Activated CD8-positive, alpha-beta memory T cell treated with anti-CD3 and anti-CD28 coated beads, Interleukin-2, amount 10 ng/mL, durations not matched to agents 7 days and 5 days (primary cell): Measurements from ENCODE around the gene ABL1. TPM values are rescaled to one million over a fixed set of nuclear protein-coding genes. Genes with fewer than 3 reads are reported as not detected.

Experiments
- ATAC-seq: fragments of 150-1000 bp; cut with Tn5 transposase; one replicate; pipeline ENCODE4 v1.10.0; 2021; ENCODE audit warnings: moderate library complexity
- CTCF ChIA-PET: fragments of 350-600 bp; sonication (Branson Sonifier 250); formaldehyde crosslinking; loops from one replicate; lab custom pipeline; 2021; ENCODE audit warnings: antibody characterized with exemption; lab: Charles Lee
- DNase-seq: peaks from one replicate; pipeline ENCODE4 v3.0.0-alpha.2; 2020
- H3K27ac Mint-ChIP-seq: one replicate; pipeline ENCODE4 v1.8.0; 2021; ENCODE audit warnings: mild to moderate bottlenecking, mixed read lengths
- H3K27me3 Mint-ChIP-seq: one replicate; pipeline ENCODE4 v1.8.0; 2021; ENCODE audit warnings: mixed read lengths
- H3K36me3 Mint-ChIP-seq: one replicate; pipeline ENCODE4 v1.8.0; 2021; ENCODE audit warnings: mild to moderate bottlenecking, mixed read lengths
- H3K4me1 Mint-ChIP-seq: one replicate; pipeline ENCODE4 v1.8.0; 2021; ENCODE audit warnings: mixed read lengths
- H3K4me3 Mint-ChIP-seq: one replicate; pipeline ENCODE4 v1.8.0; 2021; ENCODE audit warnings: mild to moderate bottlenecking, moderate library complexity, mixed read lengths
- H3K9me3 Mint-ChIP-seq: one replicate; pipeline ENCODE4 v1.8.0; 2022; ENCODE audit warnings: low read depth, mixed read lengths
- total RNA-seq, 2 experiments: library from RNA; stranded (reverse); gene quantifications; one replicate each; pipeline ENCODE4 v1.2.3, GENCODE V29; 2021

Gene ABL1
- total RNA-seq, 2 experiments from 2014 or later = 34.0 to 36.2 TPM

- no peak overlapping the region for H3K4me3 Mint-ChIP-seq
- peaks cover 11% of the 10 kb centered on the region for H3K27me3 Mint-ChIP-seq
- no peak for DNase-seq
- no peaks in the 10 kb centered on the region for H3K36me3 Mint-ChIP-seq
- no peaks in the 10 kb centered on the region for H3K4me1 Mint-ChIP-seq
- no peak for ATAC-seq
- H3K27ac Mint-ChIP-seq = no peak overlapping the region
- no peaks in the 10 kb centered on the region for H3K9me3 Mint-ChIP-seq
- CTCF ChIA-PET = no interaction called here
Observed at GRCh38 chr9:130922893-130923610, 88.0 kb downstream of the ABL1 start.

- ATAC-seq = no peak
- no peak for DNase-seq
- CTCF ChIA-PET = no interaction called here
- Mint-ChIP-seq H3K4me3 (no peak overlapping the region), H3K4me1 (no peaks in the 10 kb centered on the region), H3K36me3 (no peaks in the 10 kb centered on the region), H3K27me3 (peaks cover 11% of the 10 kb centered on the region), H3K27ac (no peak overlapping the region), H3K9me3 (no peaks in the 10 kb centered on the region)
Observed at GRCh38 chr9:130923611-130924447, 88.8 kb downstream of the ABL1 start.

- Mint-ChIP-seq H3K9me3 (no peaks in the 10 kb centered on the region), H3K36me3 (no peaks in the 10 kb centered on the region), H3K4me3 (no peak overlapping the region), H3K27me3 (peaks cover 11% of the 10 kb centered on the region), H3K4me1 (no peaks in the 10 kb centered on the region), H3K27ac (no peak overlapping the region)
- CTCF ChIA-PET = no interaction called here
- ATAC-seq (no peak), DNase-seq (no peak)
Observed at GRCh38 chr9:130924448-130924788, 89.4 kb downstream of the ABL1 start.

- no peak overlapping the region for H3K4me3 Mint-ChIP-seq
- peaks cover 11% of the 10 kb centered on the region for H3K27me3 Mint-ChIP-seq
- CTCF ChIA-PET = no interaction called here
- no peaks in the 10 kb centered on the region for H3K9me3 Mint-ChIP-seq
- no peaks in the 10 kb centered on the region for H3K36me3 Mint-ChIP-seq
- no peaks in the 10 kb centered on the region for H3K4me1 Mint-ChIP-seq
- DNase-seq = no peak
- no peak for ATAC-seq
- H3K27ac Mint-ChIP-seq = no peak overlapping the region
Observed at GRCh38 chr9:130925050-130925678, 90.1 kb downstream of the ABL1 start.

GRCh38 chr9:130927338-130927737, 92.3 kb downstream of the ABL1 start:
- Mint-ChIP-seq H3K27ac (no peak overlapping the region), H3K4me3 (no peak overlapping the region), H3K4me1 (no peaks in the 10 kb centered on the region), H3K27me3 (peaks cover 20% of the 10 kb centered on the region), H3K36me3 (no peaks in the 10 kb centered on the region), H3K9me3 (no peaks in the 10 kb centered on the region)
- DNase-seq (no peak), ATAC-seq (no peak)
- CTCF ChIA-PET = no interaction called here

GRCh38 chr9:130927995-130928900, 93.2 kb downstream of the ABL1 start:
- DNase-seq (no peak), ATAC-seq (no peak)
- H3K27ac Mint-ChIP-seq = no peak overlapping the region
- H3K4me1 Mint-ChIP-seq = no peaks in the 10 kb centered on the region
- H3K27me3 Mint-ChIP-seq = peaks cover 22% of the 10 kb centered on the region
- no peak overlapping the region for H3K4me3 Mint-ChIP-seq
- no peaks in the 10 kb centered on the region for H3K9me3 Mint-ChIP-seq
- H3K36me3 Mint-ChIP-seq = no peaks in the 10 kb centered on the region
- CTCF ChIA-PET = interaction anchor here (1.2 kb wide), 1 partner anchor 17 kb away, joined by 3 read pairs; no protein-coding TSS in a partner anchor

GRCh38 chr9:130929571-130930038, 94.6 kb downstream of the ABL1 start:
- CTCF ChIA-PET = interaction anchor here (0.6 kb wide), 1 partner anchor 799 kb away, joined by 3 read pairs; no protein-coding TSS in a partner anchor
- H3K9me3 Mint-ChIP-seq = no peaks in the 10 kb centered on the region
- ATAC-seq = no peak

GRCh38 chr9:130930132-130930803, 95.2 kb downstream of the ABL1 start:
- ATAC-seq (no peak), DNase-seq (no peak)
- no peaks in the 10 kb centered on the region for H3K9me3 Mint-ChIP-seq
- H3K4me3 Mint-ChIP-seq = no peak overlapping the region
- no peaks in the 10 kb centered on the region for H3K36me3 Mint-ChIP-seq
- CTCF ChIA-PET = interaction anchor here (0.6 kb wide), 1 partner anchor 799 kb away, joined by 3 read pairs; no protein-coding TSS in a partner anchor
- H3K4me1 Mint-ChIP-seq = no peaks in the 10 kb centered on the region
- H3K27ac Mint-ChIP-seq = no peak overlapping the region
- peaks cover 32% of the 10 kb centered on the region for H3K27me3 Mint-ChIP-seq

More at GRCh38 chr9:130929571-130930038, 94.6 kb downstream of the ABL1 start:
- Mint-ChIP-seq H3K4me3 (no peak overlapping the region), H3K27ac (no peak overlapping the region), H3K4me1 (no peaks in the 10 kb centered on the region), H3K36me3 (no peaks in the 10 kb centered on the region), H3K27me3 (peaks cover 25% of the 10 kb centered on the region)
- no peak for DNase-seq

- Mint-ChIP-seq H3K4me1 (no peaks in the 10 kb centered on the region), H3K27me3 (peaks cover 31% of the 10 kb centered on the region), H3K4me3 (no peak overlapping the region), H3K9me3 (no peaks in the 10 kb centered on the region), H3K27ac (no peak overlapping the region), H3K36me3 (no peaks in the 10 kb centered on the region)
- ATAC-seq (no peak), DNase-seq (no peak)
- CTCF ChIA-PET = no interaction called here
Observed at GRCh38 chr9:130930804-130931349, 95.8 kb downstream of the ABL1 start.

GRCh38 chr9:130931508-130932254, 96.6 kb downstream of the ABL1 start:
- DNase-seq (no peak), ATAC-seq (no peak)
- no peaks in the 10 kb centered on the region for H3K36me3 Mint-ChIP-seq
- H3K4me1 Mint-ChIP-seq = no peaks in the 10 kb centered on the region
- no peak overlapping the region for H3K27ac Mint-ChIP-seq
- CTCF ChIA-PET = no interaction called here
- H3K4me3 Mint-ChIP-seq = no peak overlapping the region
- H3K27me3 Mint-ChIP-seq = peaks cover 37% of the 10 kb centered on the region
- no peaks in the 10 kb centered on the region for H3K9me3 Mint-ChIP-seq

GRCh38 chr9:130932255-130933079, 97.4 kb downstream of the ABL1 start:
- Mint-ChIP-seq H3K27ac (no peak overlapping the region), H3K9me3 (no peaks in the 10 kb centered on the region), H3K4me3 (no peak overlapping the region), H3K27me3 (peaks cover 45% of the 10 kb centered on the region), H3K4me1 (no peaks in the 10 kb centered on the region), H3K36me3 (no peaks in the 10 kb centered on the region)
- DNase-seq = no peak
- CTCF ChIA-PET = interaction anchor here (0.8 kb wide), 1 partner anchor 50 kb away, joined by 3 read pairs; no protein-coding TSS in a partner anchor
- ATAC-seq = no peak
